GM21786 (cell line): ENCODE results near the gene EFNA4.
A peak's percentile ranks its signal among the peaks of the same experiment; 100 is the strongest.

Source experiments
- ATAC-seq: cut with Tn5 transposase; IDR thresholded peaks from one replicate; pipeline ENCODE4 v1.9.1; 2021; ENCODE audit not compliant: unreplicated experiment

EFNA4 gene

DNA sequence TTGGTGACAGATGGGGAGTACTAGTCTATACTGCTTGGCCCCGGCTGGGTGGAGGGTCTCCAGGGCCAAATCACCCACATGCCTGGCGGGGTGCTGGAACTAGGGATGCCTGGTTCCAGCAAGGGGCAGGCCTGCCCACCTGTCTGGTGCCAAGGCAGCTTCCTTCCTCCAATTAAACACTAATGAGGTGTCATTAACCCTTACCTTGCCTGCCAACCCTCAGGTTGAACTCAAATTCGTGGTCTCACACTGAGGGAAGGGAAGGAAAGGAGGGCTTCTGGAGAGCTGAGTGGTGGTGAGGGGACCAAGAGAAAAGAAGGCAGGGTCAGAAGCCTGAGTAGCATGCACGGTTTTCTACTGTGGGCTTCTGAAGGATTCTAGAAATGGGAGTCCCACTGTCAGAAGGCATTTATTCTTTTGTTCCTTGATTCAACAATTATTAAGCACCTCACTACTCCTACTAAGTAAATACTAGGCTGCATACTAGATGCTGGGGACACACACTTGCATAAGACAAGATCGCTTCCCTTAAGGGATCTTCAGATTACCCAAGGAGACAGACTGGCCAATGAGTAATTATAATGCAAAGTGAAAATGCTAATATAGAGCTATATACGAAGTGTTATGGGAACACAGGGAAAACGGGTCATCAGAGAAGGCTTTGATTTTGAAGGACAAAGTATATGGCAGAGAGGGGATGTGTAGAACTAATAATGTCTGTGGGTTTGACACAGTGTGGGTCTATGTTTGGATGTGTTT lies 9.2 kb downstream of the EFNA4 start:
- no peak for ATAC-seq

DNA sequence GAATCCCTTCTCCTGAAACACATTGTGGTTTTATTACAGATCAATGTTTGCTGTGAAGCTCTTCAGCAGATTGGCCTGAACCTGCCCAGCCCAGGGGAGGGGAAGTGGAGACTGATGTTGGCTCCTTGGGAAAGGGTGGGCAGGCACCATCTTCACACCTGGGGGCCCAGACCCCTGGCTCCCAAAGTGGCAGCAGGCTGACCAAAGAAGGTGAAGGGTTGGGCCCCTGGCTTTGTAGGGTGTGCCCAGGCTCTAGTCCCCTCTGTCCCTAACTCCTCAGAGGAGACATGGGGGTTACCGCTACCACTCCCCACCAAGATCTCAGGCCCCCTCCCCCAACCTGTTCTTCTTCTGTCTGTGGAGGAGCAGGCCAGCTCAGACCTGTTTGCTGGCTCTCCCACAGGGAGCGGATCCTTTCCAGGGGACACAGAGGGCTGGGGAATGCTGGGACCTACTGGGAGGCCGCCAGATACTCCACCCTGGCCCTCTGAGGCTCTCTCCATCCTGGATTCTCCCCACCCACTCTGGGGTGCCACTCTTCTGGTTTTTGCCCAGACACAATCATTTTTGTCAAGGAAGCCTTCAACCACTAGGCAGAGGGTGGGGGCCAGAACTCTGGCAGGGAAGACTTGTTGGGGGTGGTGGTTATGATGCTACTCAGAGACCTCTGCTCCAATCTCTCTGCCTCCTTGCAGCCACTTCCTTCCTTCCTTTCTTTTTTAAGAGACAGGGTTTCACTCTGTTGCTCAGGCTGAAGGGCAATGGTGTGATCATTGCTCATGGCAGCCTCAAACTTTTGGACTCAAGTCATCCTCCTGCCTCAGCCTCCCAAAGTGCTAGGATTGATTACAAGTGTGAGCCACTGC lies 10.1 kb downstream of the EFNA4 start:
- ATAC-seq: no peak

DNA sequence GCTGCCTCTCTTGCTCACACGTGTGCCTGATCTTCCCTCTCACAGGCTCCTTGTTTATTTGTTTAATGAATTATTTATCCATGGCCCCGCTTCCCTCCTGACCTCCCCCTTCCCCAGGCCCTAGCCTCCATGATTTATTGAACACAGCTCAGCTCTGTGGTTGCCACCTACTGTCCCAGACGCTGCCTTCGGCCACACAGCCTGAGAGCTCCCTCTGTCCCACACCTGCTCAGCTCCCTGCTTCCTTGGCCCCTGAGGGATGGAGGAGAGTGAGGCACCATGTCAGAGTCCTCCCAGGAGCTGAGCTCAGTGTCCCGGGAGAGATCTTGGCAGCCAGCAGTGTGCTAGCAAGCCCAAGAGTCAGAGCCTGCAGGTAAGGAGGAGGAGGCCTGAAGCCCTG lies 12.0 kb downstream of the EFNA4 start:
- ATAC-seq: no peak

- no peak for ATAC-seq
These were observed 12.8 kb downstream of the EFNA4 start for GRCh38 chr1:155076371-155076770.

GRCh38 chr1:155077346-155077745 lies 13.8 kb downstream of the EFNA4 start:
- ATAC-seq: no peak

DNA sequence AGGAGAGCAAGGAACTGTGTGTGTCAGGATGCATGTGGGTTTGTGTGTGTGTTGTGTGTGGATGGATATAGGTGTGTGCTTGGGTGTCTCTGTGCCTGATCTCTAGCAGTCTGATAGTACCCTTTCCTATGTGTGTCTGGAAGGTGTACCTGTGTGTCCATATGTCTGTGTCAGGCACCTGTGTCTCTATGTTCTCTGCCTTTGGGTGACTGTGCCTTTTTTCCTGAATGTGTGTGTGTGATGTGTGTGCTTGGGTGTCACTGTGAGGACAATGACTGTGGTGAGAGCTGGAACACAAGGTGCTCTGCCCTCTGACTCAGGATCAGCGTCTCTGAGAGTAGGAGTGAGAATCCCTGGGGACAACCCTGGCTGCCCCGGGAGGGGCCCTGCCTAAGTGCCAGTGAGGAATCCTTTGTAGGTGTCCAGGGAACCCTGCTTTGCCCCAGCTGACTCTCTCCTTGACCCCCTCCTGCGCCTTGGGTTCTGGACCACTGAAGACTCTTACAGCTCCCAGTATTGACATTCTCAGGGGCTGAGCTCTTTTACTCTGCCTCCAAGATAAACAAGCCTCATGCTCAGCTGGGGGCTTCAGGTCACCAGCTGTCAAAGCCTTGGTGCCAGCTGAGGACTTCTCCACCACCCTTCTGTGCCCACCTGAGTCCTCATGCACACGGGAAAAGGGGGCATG lies 14.4 kb downstream of the EFNA4 start:
- no peak for ATAC-seq

- no peak for ATAC-seq
These were observed 15.1 kb downstream of the EFNA4 start, which contains the start of gene EFNA3 for GRCh38 chr1:155078469-155079209. Gene EFNA3 (plus strand): TSS chr1:155078837. CDS start chr1:155078942, 105 bp downstream.

GRCh38 chr1:155079210-155079486 lies 15.6 kb downstream of the EFNA4 start:
- no peak for ATAC-seq

DNA sequence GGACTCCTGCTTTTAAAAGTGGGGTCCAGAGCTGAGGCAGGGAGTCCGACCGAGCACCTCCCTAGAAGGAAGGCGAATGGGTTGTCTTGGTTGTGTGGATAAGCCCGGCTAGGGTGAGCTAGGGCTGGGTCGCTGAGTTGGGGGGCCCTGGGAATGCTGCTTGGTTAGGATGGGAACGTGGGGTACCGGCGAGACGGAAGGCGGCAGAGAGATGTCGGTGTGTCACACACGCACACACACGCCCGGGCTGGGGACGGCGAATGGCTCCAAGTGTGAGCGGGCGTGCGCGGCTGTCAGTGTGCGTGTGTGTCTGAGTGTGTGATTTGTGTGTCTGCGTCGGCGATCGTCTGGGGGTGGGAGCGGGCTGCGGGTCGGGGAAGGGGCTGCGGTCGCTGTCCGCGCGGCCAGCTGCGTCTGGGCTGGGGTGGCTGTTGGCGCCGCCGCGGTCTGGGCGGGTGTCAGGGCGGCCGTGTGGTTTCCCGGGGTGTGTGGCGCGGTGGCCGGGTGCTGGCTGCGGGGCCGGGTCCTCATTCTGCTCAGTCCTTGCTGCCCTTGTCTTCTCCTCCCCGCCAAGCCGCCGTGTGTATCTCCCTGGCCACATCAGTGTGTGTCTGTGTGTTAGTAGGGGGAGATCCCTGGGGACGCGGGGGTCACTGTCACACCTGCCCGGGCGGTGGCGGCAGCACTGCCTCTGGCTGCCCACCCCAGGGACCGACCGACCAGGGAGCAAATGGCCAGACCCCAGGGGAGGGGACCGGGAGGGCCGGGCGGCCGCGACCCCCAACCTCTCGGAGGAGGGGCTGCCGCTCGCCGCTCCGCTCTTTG lies 16.2 kb downstream of the EFNA4 start:
- ATAC-seq: no peak

GRCh38 chr1:155080312-155081228 lies 17.0 kb downstream of the EFNA4 start:
- no peak for ATAC-seq

GRCh38 chr1:155081472-155082300 lies 18.1 kb downstream of the EFNA4 start:
- no peak for ATAC-seq

DNA sequence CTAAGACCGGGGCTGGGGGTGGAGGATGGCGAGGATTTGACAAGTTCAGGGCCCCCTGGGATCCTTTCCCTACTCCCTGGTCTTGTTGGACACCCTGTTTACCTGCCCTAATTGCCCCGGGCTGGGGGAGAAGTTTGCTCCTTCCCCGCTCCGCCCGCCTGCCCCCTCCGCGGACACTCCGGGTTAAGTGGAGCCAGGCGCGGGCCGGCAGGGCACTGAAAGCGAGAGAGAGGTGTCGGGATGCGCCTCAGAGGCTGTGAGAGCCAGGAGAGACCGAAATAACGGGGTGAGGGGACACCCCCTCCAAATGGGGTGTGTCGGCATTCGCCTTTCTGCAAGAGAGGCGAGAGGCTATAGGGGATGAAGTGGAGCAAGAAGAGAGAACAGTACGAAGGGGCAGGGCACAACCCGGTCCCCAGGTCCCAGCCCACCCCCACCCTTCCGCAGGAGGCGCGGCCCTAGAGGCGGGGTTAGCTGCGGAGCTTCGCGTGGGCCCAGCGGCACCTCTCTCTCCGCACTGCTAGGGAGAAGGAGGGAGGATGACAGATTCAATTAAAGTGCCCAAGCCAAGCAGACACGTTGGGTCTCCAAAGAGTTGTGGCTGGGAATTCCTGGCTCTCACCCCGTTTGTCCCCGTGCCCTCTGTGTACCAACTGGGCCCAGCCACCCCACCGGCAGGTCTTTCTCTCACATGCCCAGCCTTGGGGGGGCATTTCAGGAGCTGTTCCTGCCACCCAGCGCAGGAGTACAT lies 18.9 kb downstream of the EFNA4 start:
- ATAC-seq: no peak

DNA sequence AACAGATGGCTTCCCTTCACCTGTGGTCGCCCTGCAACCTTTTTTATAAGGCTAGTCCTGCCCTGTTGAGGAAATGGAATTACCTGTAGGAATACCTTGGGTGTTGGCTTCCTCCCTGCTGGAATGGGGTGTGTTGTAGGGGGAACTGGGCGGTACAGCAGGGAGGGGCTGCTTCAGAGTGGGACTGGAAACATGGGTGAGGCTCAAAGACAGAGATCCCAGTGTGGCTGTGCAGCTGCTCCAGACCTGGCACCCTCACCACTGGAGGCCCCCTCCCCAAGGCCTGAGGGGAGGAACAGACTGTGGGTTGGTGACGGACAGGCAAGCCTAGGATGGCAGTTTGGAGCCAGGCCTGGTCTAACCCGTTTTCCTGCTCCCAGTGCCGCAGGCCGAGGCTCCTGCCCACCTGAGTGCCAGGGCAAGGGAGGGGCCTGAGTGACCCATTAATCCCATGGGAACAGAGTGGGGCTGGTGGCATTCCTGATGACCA lies 19.6 kb downstream of the EFNA4 start:
- ATAC-seq: no peak

GRCh38 chr1:155083865-155084721 lies 20.6 kb downstream of the EFNA4 start:
- no peak for ATAC-seq

- ATAC-seq: peak; percentile 67
These were observed 21.4 kb downstream of the EFNA4 start for GRCh38 chr1:155084722-155085503.
